A172 (cell line): ENCODE measurements around the gene SLC22A6. TPM values are rescaled to one million over a fixed set of nuclear protein-coding genes. Genes with fewer than 3 reads are reported as not detected.

Source experiments
- DNase-seq: peaks from one replicate; pipeline ENCODE4 v3.0.0-alpha.2; 2015; ENCODE audit warnings: low spot score
- total RNA-seq: library from RNA; depleted of rRNA; stranded (reverse); fragments of >200 nt; shearing (Covaris generic); gene quantifications from 2 replicates; pipeline ENCODE4 v1.2.3, GENCODE V29; 2014; rRNA removed

SLC22A6 gene
- total RNA-seq, 1 experiment from 2014 or later = not detected

DNA sequence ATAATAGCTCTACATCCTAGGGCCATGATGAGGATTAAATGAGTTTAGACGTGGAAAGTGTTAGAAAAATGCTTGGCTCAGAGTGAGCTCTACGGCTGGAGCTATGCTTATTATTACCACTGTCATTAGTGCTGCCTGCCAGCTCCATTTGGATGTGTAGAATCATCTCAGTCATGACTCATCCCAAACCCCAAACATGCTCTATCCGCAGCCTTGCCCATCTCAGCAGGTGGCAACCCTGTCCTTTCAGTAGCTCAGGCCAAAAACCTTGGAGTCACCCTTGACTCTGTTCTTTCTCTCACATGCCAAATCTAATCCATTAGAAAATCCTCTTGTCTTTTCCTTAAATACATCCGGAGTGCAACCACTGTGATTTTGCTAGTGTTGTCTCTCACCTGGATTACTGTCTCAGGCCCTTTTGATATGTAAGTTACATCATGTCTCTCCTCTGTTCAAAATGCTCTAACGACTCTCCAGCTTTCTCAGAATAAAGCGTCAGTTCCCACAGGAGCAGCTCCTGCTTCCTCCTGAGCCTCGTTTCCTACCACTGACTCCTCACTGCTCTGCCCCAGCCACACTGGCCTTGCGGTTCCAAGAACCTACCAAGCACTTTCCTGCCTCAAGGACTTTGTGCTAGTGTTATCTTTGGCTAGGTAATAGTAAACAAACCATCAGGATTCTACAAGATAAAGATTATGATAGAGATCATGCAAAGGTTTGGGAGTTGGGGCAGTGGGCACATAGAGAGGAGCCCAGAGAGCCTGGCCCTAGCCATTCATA lies 53.1 kb downstream of the SLC22A6 start:
- peak; percentile 86 for DNase-seq

GRCh38 chr11:62930666-62931065 lies 54.1 kb downstream of the SLC22A6 start:
- no peak for DNase-seq

GRCh38 chr11:62930157-62930556 lies 54.6 kb downstream of the SLC22A6 start:
- no peak for DNase-seq

DNA sequence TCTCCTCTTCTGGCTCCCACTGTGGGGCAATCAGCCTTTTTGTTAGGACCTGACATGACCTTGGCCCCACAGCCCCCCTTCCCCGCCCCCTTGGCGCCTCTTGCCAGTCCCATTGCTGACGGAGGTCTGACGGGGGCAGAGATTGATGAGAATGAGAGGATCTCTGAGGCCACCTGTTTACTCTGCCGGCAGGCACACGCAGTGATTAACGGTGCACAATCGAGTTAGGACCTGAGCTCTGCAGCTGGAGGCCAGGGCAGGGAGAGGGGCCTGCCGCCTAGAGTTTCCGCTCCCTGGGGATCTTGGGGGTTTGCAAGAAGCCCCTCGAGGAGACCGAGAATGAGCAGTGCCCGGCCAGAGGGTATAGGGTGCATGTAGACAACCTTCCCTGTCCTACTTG lies 56.8 kb downstream of the SLC22A6 start:
- DNase-seq = no peak

DNA sequence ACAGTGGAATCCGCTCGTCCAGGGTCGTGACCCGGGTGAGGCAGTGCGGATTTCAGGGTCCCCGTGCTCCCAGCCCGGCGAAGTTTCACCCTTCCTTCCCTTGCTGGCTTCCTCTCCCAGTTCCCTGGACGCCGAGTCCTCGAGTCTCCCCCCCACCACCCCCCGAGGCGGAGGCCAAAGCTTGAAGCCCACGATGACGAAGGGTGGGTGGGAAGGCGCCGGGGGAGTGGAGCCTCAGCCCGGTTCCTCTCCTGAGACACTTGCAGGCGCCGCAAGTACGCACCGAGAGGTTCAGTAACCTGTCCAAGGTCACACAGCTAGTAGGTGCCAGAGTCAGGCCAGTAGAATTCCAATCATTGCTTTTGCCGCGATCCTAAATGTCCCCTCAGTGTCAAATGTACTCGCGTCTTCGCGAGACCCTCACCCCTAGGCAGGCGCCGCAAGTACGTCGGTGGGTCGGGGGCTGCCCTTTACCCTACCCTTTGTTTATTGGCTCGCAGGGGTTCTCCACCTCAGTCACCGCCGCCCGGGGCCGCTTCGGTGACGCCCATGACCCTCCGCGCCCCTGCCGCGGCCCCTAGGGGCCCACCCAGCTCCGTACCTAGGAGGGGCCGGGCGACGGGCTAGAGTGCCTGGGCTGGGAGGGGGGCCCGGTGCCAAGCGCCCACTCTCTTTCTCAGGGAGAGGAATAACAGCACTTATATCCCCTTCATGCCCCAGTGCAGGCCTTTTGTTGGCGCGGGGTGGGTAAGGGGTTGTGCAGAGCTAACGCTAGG lies 57.9 kb downstream of the SLC22A6 start:
- DNase-seq = no peak

Other genes starting within 250 kb of the SLC22A6 start
- gene ZBTB3, start 230.8 kb downstream of the SLC22A6 start, total RNA-seq = 5.8 and 14.1 TPM in 2 replicates
- 96.7 and 104 TPM in 2 replicates for gene POLR2G, start 223.4 kb downstream of the SLC22A6 start, total RNA-seq
- gene TAF6L, start 213.6 kb downstream of the SLC22A6 start, total RNA-seq = 28.0 TPM in 2 replicates
- gene TMEM179B, start 197.6 kb downstream of the SLC22A6 start, total RNA-seq = 32.3 and 51.8 TPM in 2 replicates
- 23.4 and 30.1 TPM in 2 replicates for gene TMEM223, start 193.0 kb downstream of the SLC22A6 start, total RNA-seq
- 25.9 and 30.0 TPM in 2 replicates for gene NXF1, start 179.5 kb downstream of the SLC22A6 start, total RNA-seq
- 28.0 and 33.8 TPM in 2 replicates for gene STX5, start 152.9 kb downstream of the SLC22A6 start, total RNA-seq
- not detected in 2 replicates for gene TEX54, start 152.1 kb downstream of the SLC22A6 start, total RNA-seq
- 92.4 and 104 TPM in 2 replicates for gene WDR74, start 145.4 kb downstream of the SLC22A6 start, total RNA-seq
- 198 and 207 TPM in 2 replicates for gene SLC3A2, start 104.1 kb downstream of the SLC22A6 start, total RNA-seq
- gene CHRM1, start 63.6 kb downstream of the SLC22A6 start, total RNA-seq = 0.02 TPM in 1 of 2 replicates, not detected in the other
- gene SLC22A8, start 30.9 kb upstream of the SLC22A6 start, total RNA-seq = not detected in 2 replicates
- gene SLC22A24, start 159.3 kb upstream of the SLC22A6 start, total RNA-seq = not detected in 2 replicates